DOHH2 (cell line): Measurements from ENCODE around the gene PACS2.

Source experiments
- CTCF ChIP-seq: fragments of 200-600 bp; sonication (generic); IDR thresholded peaks from one replicate; pipeline ENCODE4 v1.5.1; 2014; ENCODE audit warnings: antibody characterized with exemption, mild to moderate bottlenecking, low read depth, low read length; ENCODE audit not compliant: poor library complexity, severe bottlenecking
- EZH2phosphoT487 ChIP-seq: fragments of 200-600 bp; sonication (generic); IDR thresholded peaks from 2 replicates; pipeline ENCODE4 v1.6.1; 2017; ENCODE audit warnings: borderline replicate concordance, mild to moderate bottlenecking, antibody characterized with exemption, low read length, moderate library complexity, mixed read lengths

GRCh38 chr14:105412771-105413543 lies 98.4 kb downstream of the PACS2 start:
- TF ChIP-seq CTCF = no peak
- no peak for TF ChIP-seq EZH2phosphoT487
